ENCODE results near the gene MYRIP.

Gene MYRIP

DNA sequence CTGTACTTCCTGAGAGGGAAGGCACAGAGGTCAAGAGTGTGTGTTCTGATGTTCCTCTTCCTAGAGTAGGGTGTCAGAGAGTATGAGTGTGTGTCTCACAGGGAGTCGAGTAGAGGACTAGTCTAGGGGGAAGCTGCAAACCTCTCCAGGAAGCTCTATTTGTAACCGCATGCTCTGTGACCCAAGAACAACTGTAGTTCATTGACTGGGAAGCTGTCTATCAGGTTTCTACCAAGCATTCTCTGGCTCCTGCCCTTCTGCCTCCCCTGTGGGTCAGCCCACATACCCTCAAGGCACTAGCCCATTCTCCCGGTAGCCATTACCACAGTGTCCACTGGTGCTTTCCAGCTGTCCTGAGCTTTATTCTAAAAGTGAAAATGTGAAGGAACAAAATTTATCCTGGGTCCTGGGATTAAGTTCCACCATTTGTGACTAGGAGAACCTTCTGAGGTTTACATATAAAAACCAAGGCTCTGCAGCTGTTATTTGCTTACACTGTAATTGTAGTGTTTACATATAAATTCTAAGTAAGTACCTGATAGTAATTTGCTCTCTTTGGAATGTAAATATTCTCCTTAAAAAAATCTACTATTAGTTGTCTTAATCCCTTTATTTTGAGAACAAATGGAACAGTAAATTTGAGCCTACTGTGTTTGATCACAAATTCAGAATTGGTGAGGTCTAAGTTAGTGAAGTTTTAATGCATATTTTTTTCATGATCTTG lies 40.7 kb downstream of the MYRIP start:
- no peaks in the 10 kb centered on the region for H3K4me1 ChIP-seq (ENCODE audit: insufficient read depth, low read length)
- H3K27me3 ChIP-seq (ENCODE audit: control insufficient read depth in 1 of 2, insufficient read depth in 2 of 2, low read length in 2 of 2) = no peaks in the 10 kb centered on the region
- H3K9ac ChIP-seq (ENCODE audit: low read length) = no peak overlapping the region
- no peaks in the 10 kb centered on the region for H3K36me3 ChIP-seq (ENCODE audit: insufficient read depth, low read length)
- no peak overlapping the region for H3K4me3 ChIP-seq (ENCODE audit: low read depth in 1 of 2, low read length in 2 of 2)
- H3K27ac ChIP-seq (ENCODE audit: low read depth, low read length) = no peak overlapping the region
- H3K9me3 ChIP-seq (ENCODE audit: low read length) = no peaks in the 10 kb centered on the region

DNA sequence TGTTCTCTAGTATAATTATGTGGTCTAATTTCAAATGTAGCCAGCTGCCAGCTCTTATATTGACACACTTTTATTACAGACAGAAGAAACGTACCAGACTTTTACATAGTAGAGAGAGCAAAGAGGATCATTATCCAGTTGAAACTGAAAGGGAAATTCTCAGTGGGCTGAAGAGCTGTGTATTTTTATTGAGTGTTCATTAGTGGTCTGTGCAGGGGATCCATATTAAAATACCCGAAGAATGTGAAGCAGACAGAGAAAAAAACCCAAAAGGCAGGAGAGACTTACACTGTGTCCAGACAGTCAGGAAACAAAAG lies 41.3 kb downstream of the MYRIP start:
- Histone ChIP-seq H3K4me1 (ENCODE audit: insufficient read depth, low read length) (no peaks in the 10 kb centered on the region), H3K9me3 (ENCODE audit: low read length) (peaks cover 2% of the 10 kb centered on the region), H3K9ac (ENCODE audit: low read length) (no peak overlapping the region), H3K36me3 (ENCODE audit: insufficient read depth, low read length) (no peaks in the 10 kb centered on the region), H3K27ac (ENCODE audit: low read depth, low read length) (no peak overlapping the region), H3K27me3 (ENCODE audit: control insufficient read depth in 1 of 2, insufficient read depth in 2 of 2, low read length in 2 of 2) (no peaks in the 10 kb centered on the region), H3K4me3 (ENCODE audit: low read depth in 1 of 2, low read length in 2 of 2) (no peak overlapping the region)

DNA sequence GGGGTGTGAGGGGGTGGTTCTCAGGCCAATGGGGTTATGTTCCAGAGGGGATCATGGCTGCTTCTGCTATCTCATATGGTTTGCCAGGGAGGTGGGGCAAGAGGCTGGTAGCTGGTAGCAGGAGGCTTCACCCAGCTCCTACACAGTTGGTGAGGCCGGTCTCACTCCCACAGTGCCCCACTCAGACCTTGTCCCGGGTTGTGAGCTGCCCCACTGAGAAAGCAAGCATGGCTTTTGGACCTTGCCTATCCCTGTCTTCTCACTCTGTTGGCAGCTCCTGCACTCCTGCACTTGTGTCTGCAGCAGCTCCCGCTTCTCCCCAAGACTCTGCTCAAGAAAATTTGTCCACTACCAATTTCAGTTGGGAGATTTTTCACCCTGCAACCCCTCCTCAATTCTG lies 46.1 kb downstream of the MYRIP start:
- no peak overlapping the region for H3K9ac ChIP-seq (ENCODE audit: low read length)
- H3K9me3 ChIP-seq (ENCODE audit: low read length) = peaks cover 2% of the 10 kb centered on the region
- no peak overlapping the region for H3K4me3 ChIP-seq (ENCODE audit: low read depth in 1 of 2, low read length in 2 of 2)
- no peaks in the 10 kb centered on the region for H3K36me3 ChIP-seq (ENCODE audit: insufficient read depth, low read length)
- H3K27ac ChIP-seq (ENCODE audit: low read depth, low read length) = no peak overlapping the region
- no peaks in the 10 kb centered on the region for H3K27me3 ChIP-seq (ENCODE audit: control insufficient read depth in 1 of 2, insufficient read depth in 2 of 2, low read length in 2 of 2)
- no peaks in the 10 kb centered on the region for H3K4me1 ChIP-seq (ENCODE audit: insufficient read depth, low read length)

DNA sequence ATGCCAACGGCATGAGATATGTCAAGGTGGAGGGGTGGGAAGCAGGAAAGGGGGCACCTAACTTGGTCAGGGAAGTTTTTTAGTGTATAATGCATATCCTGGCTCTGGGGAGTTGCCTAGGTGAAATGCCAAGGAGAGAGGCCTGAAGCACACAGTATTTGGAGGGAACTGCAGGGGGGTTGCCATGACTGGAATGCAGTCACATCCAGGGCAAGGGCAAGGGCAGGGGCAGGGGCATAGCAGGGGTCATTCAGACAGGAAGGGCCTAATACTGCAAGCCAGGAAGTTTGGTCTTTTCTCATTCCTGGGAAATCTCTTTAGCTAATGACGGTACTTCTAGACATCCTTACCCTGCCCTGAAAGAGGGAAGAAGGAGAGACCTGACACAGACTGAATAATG lies 60.5 kb downstream of the MYRIP start:
- H3K27me3 ChIP-seq (ENCODE audit: control insufficient read depth in 1 of 2, insufficient read depth in 2 of 2, low read length in 2 of 2) = no peaks in the 10 kb centered on the region
- no peaks in the 10 kb centered on the region for H3K36me3 ChIP-seq (ENCODE audit: insufficient read depth, low read length)
- no peaks in the 10 kb centered on the region for H3K4me1 ChIP-seq (ENCODE audit: insufficient read depth, low read length)
- H3K4me3 ChIP-seq (ENCODE audit: low read depth in 1 of 2, low read length in 2 of 2) = no peak overlapping the region
- no peak overlapping the region for H3K9ac ChIP-seq (ENCODE audit: low read length)
- H3K9me3 ChIP-seq (ENCODE audit: low read length) = no peaks in the 10 kb centered on the region
- no peak overlapping the region for H3K27ac ChIP-seq (ENCODE audit: low read depth, low read length)

DNA sequence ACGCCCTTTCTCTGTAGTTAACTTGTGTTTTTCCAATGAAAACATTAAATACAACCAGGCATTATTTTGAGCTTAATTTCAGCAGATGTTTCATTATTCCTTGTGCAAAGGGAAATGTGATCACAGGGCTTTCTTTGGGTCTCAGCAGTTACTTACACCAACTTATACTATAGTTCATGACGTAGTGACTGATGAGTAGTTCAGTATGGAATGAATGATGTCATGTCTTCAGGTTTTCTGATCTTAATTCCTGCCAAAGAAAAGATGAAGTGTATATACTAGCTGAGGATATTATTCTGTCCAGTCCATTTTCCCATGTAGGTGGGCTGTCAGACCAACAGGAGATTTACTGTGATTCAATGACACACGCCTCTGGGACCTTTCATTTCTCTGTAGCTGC lies 61.3 kb downstream of the MYRIP start:
- Histone ChIP-seq H3K9me3 (ENCODE audit: low read length) (no peaks in the 10 kb centered on the region), H3K36me3 (ENCODE audit: insufficient read depth, low read length) (no peaks in the 10 kb centered on the region), H3K27ac (ENCODE audit: low read depth, low read length) (no peak overlapping the region), H3K4me1 (ENCODE audit: insufficient read depth, low read length) (no peaks in the 10 kb centered on the region), H3K9ac (ENCODE audit: low read length) (no peak overlapping the region), H3K4me3 (ENCODE audit: low read depth in 1 of 2, low read length in 2 of 2) (no peak overlapping the region), H3K27me3 (ENCODE audit: control insufficient read depth in 1 of 2, insufficient read depth in 2 of 2, low read length in 2 of 2) (no peaks in the 10 kb centered on the region)

DNA sequence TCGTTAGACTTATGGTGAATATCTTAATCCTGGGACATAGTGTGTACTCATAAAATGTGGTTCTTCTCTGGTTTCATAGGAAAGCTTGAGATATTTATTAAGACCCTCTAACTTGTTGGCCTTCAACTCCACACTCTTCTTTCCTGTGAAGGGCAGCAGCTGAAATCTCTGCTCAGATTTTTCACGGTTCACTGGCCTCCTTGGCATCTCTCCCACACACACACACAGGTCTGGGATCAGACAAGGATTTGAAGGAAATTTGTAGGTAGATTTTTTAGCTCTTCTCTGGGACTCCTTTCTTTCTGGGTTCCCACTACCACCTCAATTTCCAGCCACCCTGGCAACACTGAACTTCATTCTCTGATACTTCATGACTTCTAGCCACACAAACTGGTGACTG lies 70.2 kb downstream of the MYRIP start:
- no peaks in the 10 kb centered on the region for H3K9me3 ChIP-seq (ENCODE audit: low read length)
- H3K36me3 ChIP-seq (ENCODE audit: insufficient read depth, low read length) = no peaks in the 10 kb centered on the region
- H3K27me3 ChIP-seq (ENCODE audit: control insufficient read depth in 1 of 2, insufficient read depth in 2 of 2, low read length in 2 of 2) = no peaks in the 10 kb centered on the region
- H3K27ac ChIP-seq (ENCODE audit: low read depth, low read length) = no peak overlapping the region
- no peak overlapping the region for H3K9ac ChIP-seq (ENCODE audit: low read length)
- no peak overlapping the region for H3K4me3 ChIP-seq (ENCODE audit: low read depth in 1 of 2, low read length in 2 of 2)
- H3K4me1 ChIP-seq (ENCODE audit: insufficient read depth, low read length) = no peaks in the 10 kb centered on the region

DNA sequence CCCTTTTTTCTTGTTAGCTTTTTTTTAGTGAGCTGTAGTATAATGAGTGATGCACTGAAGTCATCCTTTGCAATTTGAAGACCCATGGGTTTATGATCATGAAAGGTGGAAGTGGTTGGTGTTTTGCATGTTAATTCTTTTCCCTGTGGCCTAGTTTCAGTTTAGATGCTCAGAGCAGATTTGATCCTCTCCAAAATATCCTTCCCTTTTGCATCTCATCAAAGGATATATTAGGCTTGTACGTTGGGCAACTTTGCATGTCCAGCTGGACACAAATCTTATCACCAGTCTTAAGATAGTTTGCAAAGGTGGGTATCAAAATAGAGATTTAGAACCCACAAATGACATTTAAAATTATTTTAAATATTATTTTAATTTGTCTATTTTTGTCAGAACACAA lies 72.7 kb downstream of the MYRIP start:
- no peak overlapping the region for H3K4me3 ChIP-seq (ENCODE audit: low read depth in 1 of 2, low read length in 2 of 2)
- H3K4me1 ChIP-seq (ENCODE audit: insufficient read depth, low read length) = no peaks in the 10 kb centered on the region
- H3K27me3 ChIP-seq (ENCODE audit: control insufficient read depth in 1 of 2, insufficient read depth in 2 of 2, low read length in 2 of 2) = no peaks in the 10 kb centered on the region
- H3K27ac ChIP-seq (ENCODE audit: low read depth, low read length) = no peak overlapping the region
- no peaks in the 10 kb centered on the region for H3K36me3 ChIP-seq (ENCODE audit: insufficient read depth, low read length)
- H3K9ac ChIP-seq (ENCODE audit: low read length) = no peak overlapping the region
- no peaks in the 10 kb centered on the region for H3K9me3 ChIP-seq (ENCODE audit: low read length)

DNA sequence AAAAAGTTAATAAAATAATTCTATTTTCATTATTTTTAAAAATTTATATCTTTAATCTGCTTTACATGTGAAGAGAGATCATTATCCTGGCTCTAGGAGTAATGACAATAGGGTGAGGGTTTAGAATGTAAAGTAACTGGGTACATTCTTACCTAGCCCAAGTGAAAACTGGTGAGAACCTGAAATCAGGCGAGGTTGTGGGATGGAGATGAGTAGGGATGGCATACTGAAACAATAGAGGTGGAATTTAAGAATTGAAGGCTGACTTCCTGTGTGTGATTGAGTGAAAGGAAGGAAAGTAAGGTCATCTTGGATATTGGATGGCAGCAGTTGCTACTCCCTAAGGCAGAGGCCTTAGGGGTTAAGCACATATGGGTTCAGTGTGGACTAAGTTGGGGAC lies 82.7 kb downstream of the MYRIP start:
- H3K27ac ChIP-seq (ENCODE audit: low read depth, low read length) = no peak overlapping the region
- no peaks in the 10 kb centered on the region for H3K9me3 ChIP-seq (ENCODE audit: low read length)
- H3K9ac ChIP-seq (ENCODE audit: low read length) = no peak overlapping the region
- H3K27me3 ChIP-seq (ENCODE audit: control insufficient read depth in 1 of 2, insufficient read depth in 2 of 2, low read length in 2 of 2) = no peaks in the 10 kb centered on the region
- no peaks in the 10 kb centered on the region for H3K4me1 ChIP-seq (ENCODE audit: insufficient read depth, low read length)
- H3K4me3 ChIP-seq (ENCODE audit: low read depth in 1 of 2, low read length in 2 of 2) = no peak overlapping the region
- H3K36me3 ChIP-seq (ENCODE audit: insufficient read depth, low read length) = no peaks in the 10 kb centered on the region

DNA sequence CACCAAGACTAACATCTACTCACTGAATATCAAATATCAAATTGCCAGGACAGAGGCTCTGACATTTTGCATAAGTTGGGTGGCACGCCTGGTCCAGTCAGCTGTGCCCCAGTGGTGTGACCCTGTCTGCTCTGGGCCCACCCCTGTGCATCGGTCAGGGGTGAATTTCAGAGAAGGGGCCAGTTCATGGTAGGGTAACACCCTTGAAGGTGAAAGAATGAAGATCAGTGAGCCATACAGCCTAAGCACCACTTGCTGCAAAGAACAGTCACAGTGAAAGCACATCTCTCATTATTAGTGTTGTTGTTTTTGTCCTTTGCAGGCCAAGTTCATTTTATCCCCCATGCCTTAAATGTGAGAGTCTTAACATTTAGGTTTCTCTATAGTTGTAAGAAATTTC lies 86.8 kb downstream of the MYRIP start:
- Histone ChIP-seq H3K9me3 (ENCODE audit: low read length) (no peaks in the 10 kb centered on the region), H3K27me3 (ENCODE audit: control insufficient read depth in 1 of 2, insufficient read depth in 2 of 2, low read length in 2 of 2) (no peaks in the 10 kb centered on the region), H3K36me3 (ENCODE audit: insufficient read depth, low read length) (no peaks in the 10 kb centered on the region), H3K9ac (ENCODE audit: low read length) (no peak overlapping the region), H3K4me3 (ENCODE audit: low read depth in 1 of 2, low read length in 2 of 2) (no peak overlapping the region), H3K27ac (ENCODE audit: low read depth, low read length) (no peak overlapping the region), H3K4me1 (ENCODE audit: insufficient read depth, low read length) (no peaks in the 10 kb centered on the region)

DNA sequence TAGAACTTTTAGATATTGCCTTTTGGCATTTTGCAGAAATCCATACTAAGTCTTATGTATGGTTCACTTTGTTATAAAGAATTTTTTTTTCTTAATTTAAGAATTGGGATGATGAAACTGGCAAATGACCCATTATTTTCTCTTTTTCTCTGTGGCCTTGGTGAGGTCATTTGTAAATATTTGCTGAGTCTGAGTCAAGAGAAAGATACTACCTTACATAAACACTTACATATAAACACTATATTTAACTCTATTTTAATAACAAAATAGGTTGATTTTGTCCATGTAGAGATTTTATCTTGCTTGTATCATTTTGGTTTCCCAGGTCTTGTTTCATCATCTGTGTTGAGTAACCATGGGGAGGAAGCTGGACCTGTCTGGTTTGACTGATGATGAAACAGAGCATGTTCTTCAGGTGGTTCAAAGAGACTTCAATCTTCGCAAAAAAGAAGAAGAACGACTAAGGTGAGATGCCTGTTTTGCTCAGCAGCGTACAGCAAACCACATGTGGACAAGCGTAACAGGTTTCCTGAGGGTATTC lies 91.1 kb downstream of the MYRIP start:
- Histone ChIP-seq H3K4me1 (ENCODE audit: insufficient read depth, low read length) (no peaks in the 10 kb centered on the region), H3K27ac (ENCODE audit: low read depth, low read length) (no peak overlapping the region)

DNA sequence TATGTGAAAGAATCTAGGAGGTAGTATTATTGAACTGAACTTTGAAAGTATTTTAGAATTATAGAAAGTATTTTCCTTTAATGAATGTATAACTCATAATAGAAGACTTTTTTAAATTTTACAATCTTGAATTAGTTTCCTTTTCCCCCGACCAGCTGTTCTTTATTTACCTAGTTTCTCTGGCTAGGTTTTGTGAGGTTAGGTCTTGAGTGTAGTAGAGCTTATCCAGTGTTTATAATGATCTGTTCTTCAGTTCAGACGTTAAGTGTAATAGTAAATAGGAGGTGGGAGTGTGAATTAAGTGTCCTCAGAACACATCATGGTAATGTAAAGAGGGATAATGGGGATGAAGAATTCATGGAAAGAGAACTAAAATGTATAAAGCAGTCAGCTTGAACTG lies 93.8 kb downstream of the MYRIP start:
- Histone ChIP-seq H3K27ac (ENCODE audit: low read depth, low read length) (no peak overlapping the region), H3K4me1 (ENCODE audit: insufficient read depth, low read length) (no peaks in the 10 kb centered on the region)

More for the DNA sequence above, 91.1 kb downstream of the MYRIP start:
- Histone ChIP-seq H3K9ac (ENCODE audit: low read length) (no peak overlapping the region), H3K27me3 (ENCODE audit: control insufficient read depth in 1 of 2, insufficient read depth in 2 of 2, low read length in 2 of 2) (no peaks in the 10 kb centered on the region), H3K36me3 (ENCODE audit: insufficient read depth, low read length) (no peaks in the 10 kb centered on the region), H3K9me3 (ENCODE audit: low read length) (no peaks in the 10 kb centered on the region), H3K4me3 (ENCODE audit: low read depth in 1 of 2, low read length in 2 of 2) (no peak overlapping the region)

DNA sequence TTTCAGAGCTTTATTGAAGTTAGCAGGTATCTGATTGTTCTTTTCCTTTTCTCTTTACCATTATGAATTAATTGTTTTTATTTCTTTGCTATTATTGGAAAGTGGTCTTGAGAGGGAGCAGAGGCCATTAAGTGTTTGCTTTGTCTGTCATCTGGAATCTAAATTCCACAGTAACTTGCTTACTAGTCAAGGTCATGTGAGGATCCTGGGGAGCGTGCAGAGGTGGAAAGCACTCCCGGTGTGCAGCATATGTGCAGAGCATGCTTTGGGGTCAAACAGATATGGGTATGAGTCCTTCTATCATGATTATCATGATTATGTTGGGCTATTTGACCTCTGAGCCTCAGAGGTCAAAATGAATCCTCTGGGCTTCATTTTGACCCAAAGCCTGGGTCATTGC lies 96.4 kb downstream of the MYRIP start:
- Histone ChIP-seq H3K9ac (ENCODE audit: low read length) (no peak overlapping the region), H3K4me3 (ENCODE audit: low read depth in 1 of 2, low read length in 2 of 2) (no peak overlapping the region), H3K27ac (ENCODE audit: low read depth, low read length) (no peak overlapping the region), H3K4me1 (ENCODE audit: insufficient read depth, low read length) (no peaks in the 10 kb centered on the region), H3K9me3 (ENCODE audit: low read length) (no peaks in the 10 kb centered on the region), H3K27me3 (ENCODE audit: control insufficient read depth in 1 of 2, insufficient read depth in 2 of 2, low read length in 2 of 2) (no peaks in the 10 kb centered on the region), H3K36me3 (ENCODE audit: insufficient read depth, low read length) (no peaks in the 10 kb centered on the region)

More for the DNA sequence above, 93.8 kb downstream of the MYRIP start:
- no peak overlapping the region for H3K4me3 ChIP-seq (ENCODE audit: low read depth in 1 of 2, low read length in 2 of 2)
- H3K9me3 ChIP-seq (ENCODE audit: low read length) = no peaks in the 10 kb centered on the region
- H3K9ac ChIP-seq (ENCODE audit: low read length) = no peak overlapping the region
- no peaks in the 10 kb centered on the region for H3K27me3 ChIP-seq (ENCODE audit: control insufficient read depth in 1 of 2, insufficient read depth in 2 of 2, low read length in 2 of 2)
- no peaks in the 10 kb centered on the region for H3K36me3 ChIP-seq (ENCODE audit: insufficient read depth, low read length)

All from muscle layer of colon (tissue), 2 donors.